ENCODE measurements around the gene CYP4F8. TPM values are rescaled to one million over a fixed set of nuclear protein-coding genes. Genes with fewer than 3 reads are reported as not detected.
A peak's percentile ranks its signal among the peaks of the same experiment; 100 is the strongest.

CYP4F8 gene
- total RNA-seq, 1 donor from 2014 or later = not detected

DNA sequence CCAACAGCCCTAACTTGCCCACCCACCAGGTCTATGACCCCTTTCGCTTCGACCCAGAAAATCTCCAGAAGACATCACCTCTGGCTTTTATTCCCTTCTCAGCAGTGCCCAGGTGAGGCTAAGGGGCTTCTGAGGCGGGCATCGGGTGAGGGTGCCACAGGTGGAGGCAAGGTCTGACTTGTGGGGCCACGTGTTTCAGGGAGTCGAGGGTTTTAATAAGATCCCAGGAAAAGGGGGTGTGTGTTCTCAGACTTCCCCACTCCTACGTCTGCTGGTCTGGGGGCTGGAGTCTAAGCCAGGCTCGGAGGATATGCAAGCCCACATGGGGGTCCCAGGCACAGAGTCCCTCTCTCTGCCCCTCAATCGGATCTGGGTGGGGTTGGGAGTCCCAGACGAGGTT lies 30.9 kb upstream of the CYP4F8 start:
- no peak for DNase-seq (ENCODE audit: low spot score)
- no peak overlapping the region for H3K4me2 ChIP-seq
- H3K27me3 ChIP-seq = no peaks in the 10 kb centered on the region
- H3K9ac ChIP-seq = no peak overlapping the region
- no peak overlapping the region for H3K27ac ChIP-seq
- H3K79me2 ChIP-seq (ENCODE audit: low read depth) = no peaks in the 10 kb centered on the region
- H3K4me1 ChIP-seq = no peaks in the 10 kb centered on the region
- H3K9me3 ChIP-seq (ENCODE audit: low read depth) = no peaks in the 10 kb centered on the region
- no peaks in the 10 kb centered on the region for H3K9me3 Mint-ChIP-seq
- H3K27me3 Mint-ChIP-seq (ENCODE audit: insufficient read depth, low read depth) = peaks cover 7% of the 10 kb centered on the region
- no peaks in the 10 kb centered on the region for H3F3A ChIP-seq (ENCODE audit: low read depth)
- TF ChIP-seq CTCF (IDR thresholded peaks at IDR 0.05) (no peak), EZH2 (IDR thresholded peaks at IDR 0.05) (no peak), EZH2phosphoT487 (IDR thresholded peaks at IDR 0.05) (no peak)
- no peaks in the 10 kb centered on the region for H3K36me3 ChIP-seq
- no peaks in the 10 kb centered on the region for H4K20me1 ChIP-seq (ENCODE audit: low read depth)
- no peak overlapping the region for H2AFZ ChIP-seq (replicated peaks)
- H3K4me1 Mint-ChIP-seq = no peaks in the 10 kb centered on the region
- no peaks in the 10 kb centered on the region for H3K36me3 Mint-ChIP-seq
- no peak overlapping the region for H3K4me3 Mint-ChIP-seq
- H3K4me3 ChIP-seq = no peak overlapping the region
- no peak overlapping the region for H3K27ac Mint-ChIP-seq

- Histone ChIP-seq H3K4me2 (no peak overlapping the region), H2AFZ (replicated peaks) (no peak overlapping the region), H3K4me1 (no peaks in the 10 kb centered on the region), H3K79me2 (ENCODE audit: low read depth) (no peaks in the 10 kb centered on the region), H4K20me1 (ENCODE audit: low read depth) (no peaks in the 10 kb centered on the region), H3K27ac (no peak overlapping the region), H3F3A (ENCODE audit: low read depth) (no peaks in the 10 kb centered on the region), H3K36me3 (no peaks in the 10 kb centered on the region), H3K9ac (no peak overlapping the region), H3K4me3 (no peak overlapping the region), H3K9me3 (ENCODE audit: low read depth) (no peaks in the 10 kb centered on the region), H3K27me3 (no peaks in the 10 kb centered on the region)
- no peak overlapping the region for H3K27ac Mint-ChIP-seq
- peak; percentile 61 for DNase-seq (ENCODE audit: low spot score)
- peak; percentile 62 for TF ChIP-seq CTCF (IDR thresholded peaks at IDR 0.05)
- TF ChIP-seq EZH2 (IDR thresholded peaks at IDR 0.05) = no peak
- no peak for TF ChIP-seq EZH2phosphoT487 (IDR thresholded peaks at IDR 0.05)
- H3K4me1 Mint-ChIP-seq = no peaks in the 10 kb centered on the region
- no peaks in the 10 kb centered on the region for H3K36me3 Mint-ChIP-seq
- H3K9me3 Mint-ChIP-seq = no peaks in the 10 kb centered on the region
- H3K4me3 Mint-ChIP-seq = no peak overlapping the region
- H3K27me3 Mint-ChIP-seq (ENCODE audit: insufficient read depth, low read depth) = peaks cover 8% of the 10 kb centered on the region
Measured at GRCh38 chr19:15584541-15585115, 30.4 kb upstream of the CYP4F8 start.

DNA sequence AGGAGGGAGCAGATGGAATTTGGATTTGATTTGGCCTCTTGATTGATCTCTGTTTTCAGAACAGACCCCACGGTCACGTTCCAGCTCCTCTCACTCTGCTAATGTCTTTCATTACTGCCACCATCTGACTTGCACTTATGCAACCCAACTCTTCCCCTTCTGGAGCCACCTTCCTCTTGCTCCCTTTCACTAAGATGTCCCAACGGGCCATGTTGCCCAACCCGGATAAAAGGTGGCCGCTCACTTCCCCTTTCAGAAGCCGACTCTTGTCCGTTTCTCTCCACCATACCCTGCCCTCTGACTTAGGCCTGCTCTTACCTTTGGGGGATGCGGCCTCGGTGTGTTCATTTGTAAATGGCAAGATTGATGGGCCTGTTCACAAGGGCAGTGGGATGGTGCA lies 27.4 kb upstream of the CYP4F8 start:
- Histone ChIP-seq H3K4me2 (no peak overlapping the region), H3K36me3 (no peaks in the 10 kb centered on the region), H3K79me2 (ENCODE audit: low read depth) (no peaks in the 10 kb centered on the region), H4K20me1 (ENCODE audit: low read depth) (no peaks in the 10 kb centered on the region), H3K27me3 (no peaks in the 10 kb centered on the region), H2AFZ (replicated peaks) (no peak overlapping the region), H3K4me3 (no peak overlapping the region), H3K27ac (no peak overlapping the region), H3K4me1 (no peaks in the 10 kb centered on the region), H3K9me3 (ENCODE audit: low read depth) (no peaks in the 10 kb centered on the region), H3F3A (ENCODE audit: low read depth) (no peaks in the 10 kb centered on the region), H3K9ac (no peak overlapping the region)
- Mint-ChIP-seq H3K36me3 (no peaks in the 10 kb centered on the region), H3K4me3 (no peak overlapping the region), H3K4me1 (no peaks in the 10 kb centered on the region), H3K9me3 (peaks cover 6% of the 10 kb centered on the region), H3K27ac (no peak overlapping the region), H3K27me3 (ENCODE audit: insufficient read depth, low read depth) (peaks cover 11% of the 10 kb centered on the region)
- TF ChIP-seq CTCF (IDR thresholded peaks at IDR 0.05) (no peak), EZH2phosphoT487 (IDR thresholded peaks at IDR 0.05) (no peak), EZH2 (IDR thresholded peaks at IDR 0.05) (no peak)
- no peak for DNase-seq (ENCODE audit: low spot score)

Measured in neural progenitor cell (in vitro differentiated cells).